BE2C (cell line): Measurements from ENCODE around the gene MRPL48.

Source experiments
- DNase-seq: peaks from one replicate; pipeline ENCODE4 v3.0.0-alpha.2; 2020
- H3K27me3 ChIP-seq: fragments of 250-450 bp; sonication (Bioruptor Pico); 2 replicates; pipeline ENCODE4 v1.5.1; 2020; ENCODE audit warnings: mild to moderate bottlenecking
- H3K36me3 ChIP-seq: fragments of 250-450 bp; sonication (Bioruptor Pico); 2 replicates; pipeline ENCODE4 v1.5.1; 2020; ENCODE audit warnings: mild to moderate bottlenecking
- H3K4me1 ChIP-seq: fragments of 250-450 bp; sonication (Bioruptor Pico); 2 replicates; pipeline ENCODE4 v1.5.1; 2020
- H3K4me3 ChIP-seq: 2 replicates; pipeline ENCODE4 v1.5.1; 2011; ENCODE audit warnings: low read depth, low read length
- H3K9me3 ChIP-seq: fragments of 250-450 bp; sonication (Bioruptor Pico); 2 replicates; pipeline ENCODE4 v1.5.1; 2020
- CTCF ChIP-seq: IDR thresholded peaks from 2 replicates; pipeline ENCODE4 v1.5.1; 2012; ENCODE audit warnings: mild to moderate bottlenecking, low read depth, low read length

Gene MRPL48

GRCh38 chr11:73808052-73808451 is 20.4 kb downstream of the MRPL48 start:
- no peaks in the 10 kb centered on the region for H3K4me1 ChIP-seq
- no peak overlapping the region for H3K4me3 ChIP-seq
- H3K9me3 ChIP-seq: no peaks in the 10 kb centered on the region
- H3K27me3 ChIP-seq: no peaks in the 10 kb centered on the region
- no peak for DNase-seq
- peaks cover 35% of the 10 kb centered on the region for H3K36me3 ChIP-seq
- no peak for TF ChIP-seq CTCF

- Histone ChIP-seq H3K27me3 (no peaks in the 10 kb centered on the region), H3K9me3 (no peaks in the 10 kb centered on the region), H3K36me3 (peaks cover 22% of the 10 kb centered on the region), H3K4me3 (no peak overlapping the region), H3K4me1 (no peaks in the 10 kb centered on the region)
- no peak for DNase-seq
- no peak for TF ChIP-seq CTCF
These were observed 23.0 kb downstream of the MRPL48 start for GRCh38 chr11:73810637-73811036.

GRCh38 chr11:73812234-73812633 is 24.6 kb downstream of the MRPL48 start:
- DNase-seq: no peak
- Histone ChIP-seq H3K4me1 (no peaks in the 10 kb centered on the region), H3K27me3 (no peaks in the 10 kb centered on the region), H3K9me3 (no peaks in the 10 kb centered on the region), H3K36me3 (peaks cover 13% of the 10 kb centered on the region), H3K4me3 (no peak overlapping the region)
- no peak for TF ChIP-seq CTCF

- no peak overlapping the region for H3K4me3 ChIP-seq
- H3K36me3 ChIP-seq: peaks cover 6% of the 10 kb centered on the region
- no peaks in the 10 kb centered on the region for H3K9me3 ChIP-seq
- no peak for TF ChIP-seq CTCF
- no peak for DNase-seq
- no peaks in the 10 kb centered on the region for H3K27me3 ChIP-seq
- no peaks in the 10 kb centered on the region for H3K4me1 ChIP-seq
These were observed 27.1 kb downstream of the MRPL48 start for GRCh38 chr11:73814812-73815211.

- Histone ChIP-seq H3K4me1 (no peaks in the 10 kb centered on the region), H3K4me3 (no peak overlapping the region), H3K27me3 (no peaks in the 10 kb centered on the region), H3K9me3 (no peaks in the 10 kb centered on the region), H3K36me3 (peaks cover 3% of the 10 kb centered on the region; the same call in 1 of the 2 replicates)
- TF ChIP-seq CTCF: no peak
- DNase-seq: no peak
These were observed 31.2 kb downstream of the MRPL48 start for GRCh38 chr11:73818846-73819245.

GRCh38 chr11:73830261-73830660 is 42.6 kb downstream of the MRPL48 start:
- DNase-seq: no peak
- no peaks in the 10 kb centered on the region for H3K9me3 ChIP-seq
- no peak overlapping the region for H3K4me3 ChIP-seq
- H3K36me3 ChIP-seq: peaks cover 37% of the 10 kb centered on the region
- H3K4me1 ChIP-seq: no peaks in the 10 kb centered on the region
- TF ChIP-seq CTCF: no peak
- H3K27me3 ChIP-seq: no peaks in the 10 kb centered on the region
